Activated CD4-positive, alpha-beta T cell treated with anti-CD3 and anti-CD28 coated beads for 48 hours (primary cell): ENCODE results near the gene CFL2.
A peak's percentile ranks its signal among the peaks of the same experiment; 100 is the strongest.
"Not testable (repeated sequence)": the region's sequence is repeated elsewhere in the genome, so short reads cannot be mapped to it uniquely, and the experiment has no call there.

Experiments used
- DNase-seq: peaks from one replicate; pipeline ENCODE4 v3.0.0-alpha.2; 2020

The CFL2 gene

DNA sequence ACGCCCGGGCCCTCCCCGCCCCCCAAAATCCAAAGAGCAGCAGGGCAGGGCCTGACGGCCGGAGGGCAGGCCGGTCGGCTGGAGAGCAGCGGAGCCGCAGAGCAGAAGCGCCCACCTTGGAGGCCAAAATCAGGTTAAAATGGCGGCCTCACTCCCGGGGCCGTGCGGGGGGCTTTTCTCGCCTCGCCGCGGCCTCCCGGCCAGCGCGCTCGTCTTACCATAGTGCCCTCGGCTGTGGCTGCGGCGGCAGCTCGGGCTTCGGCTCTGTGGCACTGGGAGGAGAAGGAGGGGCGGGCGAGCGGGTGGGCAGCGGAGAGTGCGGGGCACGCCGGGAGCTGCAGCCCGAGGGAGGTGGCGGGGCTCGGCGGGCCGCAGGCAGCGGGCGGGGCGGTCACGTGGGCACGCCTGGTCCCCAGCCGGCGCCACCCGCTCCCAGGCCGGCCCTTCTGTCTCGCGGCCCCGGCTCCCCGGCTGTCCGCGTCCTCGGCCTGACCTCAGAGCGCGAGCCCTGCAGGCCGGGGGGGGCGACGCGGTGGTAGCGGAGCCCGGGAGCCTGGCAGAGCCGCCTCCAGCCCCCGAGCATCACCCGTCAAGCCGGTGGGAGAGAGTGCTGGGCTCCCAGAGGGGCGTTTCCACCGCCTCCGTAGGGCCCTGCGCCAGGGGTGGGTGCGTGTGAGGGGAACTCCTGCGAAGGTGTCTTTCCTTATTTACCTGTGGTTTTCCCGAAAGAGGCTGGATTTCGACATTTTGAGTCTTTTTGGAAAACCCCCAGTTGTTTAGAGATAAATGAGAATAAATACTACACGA lies at the start of gene CFL2:
Gene CFL2, minus strand, starts transcription at position 274 of the 807 bp plus-strand sequence. Its CDS starts 53 bp downstream, at position 221.
- DNase-seq = peak; percentile 79

- DNase-seq = no peak
Observed at GRCh38 chr14:34755215-34755614, 40.8 kb upstream of the CFL2 start.

GRCh38 chr14:34754687-34755086 lies 40.3 kb upstream of the CFL2 start:
- no peak for DNase-seq

GRCh38 chr14:34750670-34751069 lies 36.3 kb upstream of the CFL2 start:
- DNase-seq = no peak

GRCh38 chr14:34750233-34750632 lies 35.8 kb upstream of the CFL2 start:
- DNase-seq = no peak

GRCh38 chr14:34749408-34749807 lies 35.0 kb upstream of the CFL2 start:
- DNase-seq = no peak

DNA sequence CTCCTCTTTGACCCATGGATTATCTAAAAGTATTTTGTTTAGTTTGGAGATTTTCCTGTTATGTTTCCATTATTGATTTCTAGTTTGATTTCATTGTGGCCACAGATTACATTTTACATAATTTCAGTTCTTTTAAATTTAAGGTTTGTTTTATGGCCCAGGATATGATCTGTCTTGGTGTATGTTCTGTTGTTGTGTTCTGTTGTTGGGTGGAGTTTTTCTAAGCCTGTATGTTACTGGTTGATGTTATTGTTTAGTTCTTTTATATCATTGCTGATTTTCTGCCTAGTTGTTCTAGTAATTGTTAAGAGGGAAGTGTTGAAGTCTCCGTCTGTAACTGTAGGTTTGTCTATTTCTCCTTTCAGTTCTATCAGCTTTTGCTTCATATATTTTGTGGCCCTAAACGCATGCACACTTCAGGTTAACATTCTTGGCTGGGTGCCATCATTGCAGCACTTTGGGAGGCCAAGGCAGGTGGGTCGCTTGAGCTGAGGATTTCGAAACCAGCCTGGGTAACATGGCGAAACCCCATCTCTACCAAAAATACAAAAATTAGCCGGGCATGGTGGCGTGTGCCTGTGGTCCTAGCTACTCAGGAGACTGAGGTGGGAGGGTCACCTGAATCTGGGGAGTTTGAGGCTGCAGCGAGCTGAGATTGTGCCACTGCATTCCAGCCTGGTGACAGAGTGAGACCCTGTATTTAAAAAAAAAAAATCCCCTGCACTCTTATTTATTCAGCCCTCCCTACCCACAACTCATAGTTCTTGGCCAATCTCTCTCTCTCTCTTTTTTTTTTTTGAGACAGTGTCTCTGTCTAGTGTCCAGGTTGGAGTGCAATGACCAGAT lies 28.1 kb upstream of the CFL2 start:
- DNase-seq = no peak

- DNase-seq = no peak
Observed at GRCh38 chr14:34741840-34742239, 27.4 kb upstream of the CFL2 start.

- DNase-seq = not testable (repeated sequence)
Observed at GRCh38 chr14:34740139-34740538, 25.7 kb upstream of the CFL2 start.

- not testable (repeated sequence) for DNase-seq
Observed at GRCh38 chr14:34737079-34737478, 22.7 kb upstream of the CFL2 start.

- no peak for DNase-seq
Observed at GRCh38 chr14:34733245-34733644, 18.9 kb upstream of the CFL2 start.

DNA sequence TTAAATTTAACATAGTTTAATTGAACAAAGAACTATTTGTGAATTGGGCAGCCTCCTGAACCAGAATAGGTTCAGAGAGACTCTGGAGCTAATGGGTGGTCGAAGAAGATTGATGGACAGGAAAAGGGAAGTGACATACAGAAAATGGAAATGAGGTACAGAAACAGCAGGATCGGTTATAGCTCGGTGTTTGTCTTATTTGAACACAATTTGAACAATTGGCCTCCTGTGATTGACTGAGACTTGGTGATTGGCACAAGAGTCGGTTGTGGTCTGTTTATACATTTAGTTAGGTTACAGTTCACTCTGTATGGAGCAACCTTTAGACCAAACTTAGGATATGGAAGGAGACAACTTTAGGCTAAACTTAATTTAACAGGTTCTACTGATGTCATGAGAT lies 18.4 kb upstream of the CFL2 start:
- no peak for DNase-seq

DNA sequence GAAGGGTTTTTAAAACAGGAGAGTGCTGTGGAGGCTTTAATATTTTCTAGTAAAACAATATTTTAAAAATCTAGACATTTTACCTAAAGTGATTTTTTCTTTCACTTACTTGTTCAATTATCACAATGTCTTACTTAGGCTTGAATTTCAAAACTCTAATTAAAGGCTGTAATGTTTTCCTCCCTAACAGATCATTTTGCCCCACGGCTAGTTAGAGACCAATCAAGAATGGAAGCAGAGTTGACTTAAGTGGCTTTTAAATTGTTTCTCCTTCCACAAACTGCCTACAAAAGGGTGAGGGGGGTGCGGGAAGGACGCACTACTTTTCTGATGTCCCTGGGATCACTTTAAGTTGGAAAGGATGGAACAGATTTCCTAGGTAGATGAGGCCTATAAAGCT lies 9.5 kb upstream of the CFL2 start:
- DNase-seq = no peak

- peak; percentile 32 for DNase-seq
Observed at GRCh38 chr14:34722723-34723545, 8.5 kb upstream of the CFL2 start.

DNA sequence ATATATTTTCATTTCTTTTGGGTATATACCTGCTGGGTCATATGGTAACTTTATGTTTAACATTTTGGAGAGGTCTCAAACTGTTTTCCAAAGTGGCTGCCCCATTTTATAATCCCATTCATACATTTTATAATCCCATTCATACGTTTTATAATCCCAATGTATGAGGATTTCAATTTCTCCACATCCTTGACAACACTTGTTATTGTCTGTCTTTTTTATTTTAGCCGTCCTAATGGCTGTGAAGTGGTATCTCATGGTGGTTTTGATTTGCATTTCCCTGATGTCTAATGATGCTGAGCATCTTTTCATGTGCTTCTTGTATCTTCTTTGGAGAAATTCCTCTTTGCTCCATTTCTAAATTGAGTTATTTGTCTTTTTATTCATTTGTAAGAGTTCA lies 6.7 kb upstream of the CFL2 start:
- DNase-seq = no peak

- no peak for DNase-seq
Observed at GRCh38 chr14:34718750-34719304, 4.4 kb upstream of the CFL2 start.

GRCh38 chr14:34715127-34715863 lies 902 bp upstream of the CFL2 start:
- DNase-seq = no peak

DNA sequence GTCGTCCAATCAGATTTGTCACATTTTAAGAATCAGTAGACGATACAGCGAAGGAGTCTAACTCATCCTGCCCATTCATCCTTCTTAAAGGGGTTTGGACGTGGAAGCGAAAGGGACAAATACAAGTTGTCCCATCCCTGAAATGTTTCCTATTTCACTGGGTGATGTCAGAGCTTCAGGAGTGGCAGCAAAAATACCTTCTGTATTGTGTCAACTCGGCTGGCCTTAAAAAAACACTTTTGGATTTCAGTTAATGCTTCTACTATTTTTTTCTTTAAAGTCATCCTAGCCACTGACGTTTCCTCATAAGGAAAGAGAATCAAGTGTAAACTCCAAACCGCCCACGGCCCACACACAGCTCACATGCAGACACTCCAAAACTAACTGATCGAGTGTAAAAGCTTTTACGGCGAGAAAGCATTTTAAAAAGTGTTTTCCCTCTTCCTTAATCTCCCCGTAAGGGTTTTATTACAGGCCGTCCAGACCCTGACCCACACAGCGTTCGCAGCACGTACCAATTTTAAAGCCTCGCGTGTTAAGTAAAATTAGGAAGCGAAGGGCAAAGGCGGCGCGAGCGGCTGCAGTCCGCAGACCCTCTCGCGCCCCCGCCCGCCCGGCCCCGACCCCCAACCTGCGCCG lies 593 bp downstream of the CFL2 start:
- peak; percentile 61 for DNase-seq

DNA sequence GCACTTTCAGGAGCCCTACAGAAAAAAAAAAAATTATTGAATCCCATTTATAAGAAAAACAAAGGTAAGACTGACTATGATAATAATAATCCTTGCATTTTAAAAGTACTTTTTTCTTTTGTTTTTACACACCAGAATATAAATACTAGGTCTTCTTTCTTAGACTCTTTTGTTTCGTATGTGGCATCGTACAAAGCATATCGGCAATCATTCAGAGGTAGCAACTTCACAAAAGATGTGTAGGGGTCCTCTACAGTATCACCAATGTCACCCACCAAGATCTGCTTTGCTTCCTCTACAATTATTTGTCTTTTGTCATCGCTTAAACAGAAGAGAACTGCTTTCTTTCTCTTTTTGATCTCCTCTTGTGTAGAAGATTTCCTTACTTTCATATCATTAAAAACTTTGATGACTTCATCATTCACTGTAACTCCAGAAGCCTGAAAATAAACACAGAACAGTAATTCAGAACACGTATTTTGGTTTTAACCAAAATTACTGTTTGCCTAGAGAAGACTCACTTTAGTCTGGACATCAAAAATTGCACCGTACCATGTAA lies 1.2 kb downstream of the CFL2 start:
- no peak for DNase-seq

- DNase-seq = no peak
Observed at GRCh38 chr14:34711796-34712712, 2.3 kb downstream of the CFL2 start.
